GM18511 (cell line): Measurements from ENCODE around the gene PLK3.
"Not testable (repeated sequence)": the region's sequence is repeated elsewhere in the genome, so short reads cannot be mapped to it uniquely, and the experiment has no call there.

Source experiments
- ATAC-seq: cut with Tn5 transposase; IDR thresholded peaks from one replicate; pipeline ENCODE4 v1.9.1; 2021; ENCODE audit warnings: mild to moderate bottlenecking, moderate library complexity; ENCODE audit not compliant: unreplicated experiment

Gene PLK3

GRCh38 chr1:44808063-44808937 lies 8.1 kb downstream of the PLK3 start, which contains the start of gene BTBD19:
Gene BTBD19, plus strand, starts transcription at chr1:44808523. Its CDS starts 298 bp downstream, at chr1:44808821.
- ATAC-seq: peak; percentile 37

GRCh38 chr1:44808938-44809917 lies 9.1 kb downstream of the PLK3 start:
- ATAC-seq: peak; percentile 59

GRCh38 chr1:44810101-44810761 lies 10.1 kb downstream of the PLK3 start:
- ATAC-seq: no peak

DNA sequence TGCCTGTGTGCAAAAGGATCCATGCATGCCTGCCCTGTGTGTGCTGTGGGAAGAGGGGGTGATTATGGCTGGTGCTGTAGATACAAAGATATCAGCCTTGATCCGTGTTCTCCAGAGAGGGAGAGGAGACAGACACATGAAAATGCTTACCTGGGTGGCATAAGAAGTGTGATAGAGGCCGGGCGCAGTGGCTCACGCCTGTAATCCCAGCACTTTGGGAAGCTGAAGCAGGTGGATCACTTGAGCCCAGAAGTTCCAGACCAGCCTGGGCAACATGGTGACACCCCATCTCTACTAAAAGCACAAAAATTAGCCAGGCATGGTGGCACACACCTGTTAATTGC lies 10.6 kb downstream of the PLK3 start:
- not testable (repeated sequence) for ATAC-seq

- no peak for ATAC-seq
Measured at GRCh38 chr1:44811234-44811633, 11.1 kb downstream of the PLK3 start.

GRCh38 chr1:44812822-44813543 lies 12.8 kb downstream of the PLK3 start:
- ATAC-seq: no peak

- ATAC-seq: not testable (repeated sequence)
Measured at GRCh38 chr1:44815926-44816325, 15.7 kb downstream of the PLK3 start.

DNA sequence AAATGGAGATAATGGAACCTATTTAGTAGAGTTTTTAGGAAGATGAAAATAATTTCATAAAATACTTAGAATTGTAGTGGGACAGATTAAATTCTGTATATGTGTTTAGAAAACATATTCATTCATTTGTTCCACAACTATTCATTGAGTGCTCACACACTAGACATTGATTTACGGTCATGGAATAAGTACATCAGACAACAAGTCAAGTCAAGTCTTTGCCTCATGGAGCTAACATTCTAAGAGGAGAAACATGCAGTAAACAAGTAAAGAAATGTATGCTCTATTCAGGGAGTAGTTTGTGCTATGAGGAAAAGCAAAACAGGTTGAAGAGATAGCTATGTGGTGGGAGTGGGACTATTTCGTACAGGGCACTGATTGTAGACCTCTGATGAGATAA lies 17.1 kb downstream of the PLK3 start:
- ATAC-seq: no peak

- no peak for ATAC-seq
Measured at GRCh38 chr1:44817771-44818495, 17.8 kb downstream of the PLK3 start.

- ATAC-seq: no peak
Measured at GRCh38 chr1:44819196-44819607, 19.0 kb downstream of the PLK3 start.

DNA sequence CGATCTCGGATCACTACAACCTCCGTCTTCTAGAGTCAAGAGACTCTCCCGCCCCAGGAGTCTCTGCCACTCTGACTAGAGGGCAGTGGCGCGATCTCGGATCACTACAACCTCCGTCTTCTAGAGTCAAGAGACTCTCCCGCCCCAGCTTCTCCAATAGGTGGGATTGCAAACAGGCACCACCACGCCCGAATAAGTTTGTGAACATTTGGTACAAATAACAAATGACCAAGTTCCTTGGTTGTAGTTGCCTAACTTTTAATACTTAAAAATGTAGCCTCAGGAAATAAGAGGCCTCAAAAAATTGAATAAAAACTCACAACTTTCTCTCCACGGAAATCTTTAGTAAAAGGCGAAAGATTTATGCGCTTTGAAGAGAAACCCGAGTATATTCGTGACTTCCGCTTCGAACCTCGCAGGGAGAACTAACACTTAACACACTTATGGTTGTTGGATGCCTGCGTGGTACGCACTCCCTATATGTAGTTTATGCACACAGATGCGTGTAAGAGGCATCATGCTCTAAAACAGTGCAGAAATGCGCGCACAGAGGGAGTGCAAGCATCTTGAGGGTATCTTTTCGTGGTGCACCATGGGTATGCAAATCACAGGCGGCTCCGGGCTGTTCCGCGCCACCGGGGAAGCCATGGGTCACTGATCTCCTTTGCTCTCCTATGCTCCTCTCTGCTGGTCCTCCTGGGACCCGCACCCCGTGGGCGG lies 19.6 kb downstream of the PLK3 start:
- peak; percentile 89 for ATAC-seq

DNA sequence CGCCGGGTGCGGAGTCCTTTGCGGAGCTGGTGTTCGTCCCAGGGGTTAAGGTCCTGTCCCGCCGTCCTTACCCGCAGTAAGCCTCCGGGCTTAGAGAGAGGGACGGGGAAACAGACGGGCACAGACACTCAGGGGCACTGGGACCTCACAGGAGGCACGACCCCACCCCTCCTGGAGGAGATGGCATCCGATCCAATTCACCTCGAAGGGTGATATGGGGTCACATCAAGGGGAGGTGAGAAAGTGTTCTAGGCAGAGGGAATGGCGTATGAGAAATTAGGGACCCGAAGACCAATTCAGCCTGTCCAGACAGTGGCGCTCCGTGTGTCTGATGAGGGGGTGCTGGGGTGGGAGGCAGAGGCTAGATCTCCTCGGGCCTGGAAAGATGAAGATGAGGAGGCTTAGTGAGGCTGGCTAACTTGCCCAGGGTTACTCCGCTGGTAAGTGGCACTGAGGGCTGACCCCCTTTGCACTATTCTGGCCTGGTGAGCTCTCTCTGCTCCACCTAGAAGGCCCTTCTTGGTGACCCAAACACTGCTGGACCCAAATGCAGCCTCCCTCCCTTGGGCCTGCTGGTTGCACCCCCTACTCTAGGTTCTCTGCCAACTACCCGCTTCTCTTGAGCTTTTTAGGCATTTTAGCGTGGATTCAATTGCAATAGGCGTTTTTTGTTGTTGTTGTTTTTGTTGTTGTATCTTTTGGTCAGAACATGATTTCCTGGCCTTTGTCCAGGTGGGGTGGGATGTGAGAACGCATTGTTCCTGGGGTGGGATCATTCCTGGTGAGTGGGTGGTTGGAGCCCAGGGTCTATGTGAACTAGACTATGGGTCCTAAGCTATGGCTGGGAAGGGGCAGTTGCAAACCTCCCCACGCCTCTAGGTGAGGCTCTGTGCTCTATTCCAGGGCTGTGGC lies 20.4 kb downstream of the PLK3 start:
- ATAC-seq: no peak

GRCh38 chr1:44821240-44821715 lies 21.1 kb downstream of the PLK3 start:
- no peak for ATAC-seq

GRCh38 chr1:44822131-44822701 lies 22.0 kb downstream of the PLK3 start:
- ATAC-seq: no peak

DNA sequence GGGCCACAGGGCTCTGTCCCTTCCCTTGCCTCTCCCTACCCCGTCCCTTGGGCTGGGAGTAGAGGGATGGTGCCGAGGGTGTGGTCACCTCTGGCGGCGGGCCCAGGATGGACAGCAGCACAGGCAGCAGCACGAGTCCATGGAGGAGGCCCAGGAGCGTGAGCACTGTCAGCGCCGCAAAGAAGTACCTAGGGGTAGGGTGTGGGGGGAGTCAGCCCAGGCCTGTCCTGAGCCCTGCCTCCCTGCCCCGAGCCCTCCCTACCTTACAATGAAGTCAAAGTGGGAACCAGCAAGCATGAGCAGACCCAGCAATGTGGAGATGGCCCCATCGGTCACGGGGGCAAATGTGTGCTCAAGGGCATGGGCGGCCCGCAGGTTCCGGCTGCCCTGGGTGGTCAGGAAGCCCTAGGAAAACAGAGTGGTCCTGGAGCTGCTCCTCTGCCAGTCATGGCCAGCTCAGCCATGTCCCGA lies 22.8 kb downstream of the PLK3 start:
- ATAC-seq: no peak

GRCh38 chr1:44824392-44824791 lies 24.2 kb downstream of the PLK3 start:
- ATAC-seq: not testable (repeated sequence)
